OCI-LY3 (cell line): ENCODE measurements around the gene MYO15A.

Experiments
- CTCF ChIP-seq: fragments of 200-600, 300-600 bp; sonication (generic); IDR thresholded peaks from 2 replicates; pipeline ENCODE4 v1.5.1; 2014; ENCODE audit warnings: antibody characterized with exemption, low read length, low read depth
- EZH2phosphoT487 ChIP-seq: fragments of 200-600 bp; shearing (Covaris generic); IDR thresholded peaks from 2 replicates; pipeline ENCODE4 v1.6.1; 2018; ENCODE audit warnings: antibody characterized with exemption, mixed run types, low read depth

DNA sequence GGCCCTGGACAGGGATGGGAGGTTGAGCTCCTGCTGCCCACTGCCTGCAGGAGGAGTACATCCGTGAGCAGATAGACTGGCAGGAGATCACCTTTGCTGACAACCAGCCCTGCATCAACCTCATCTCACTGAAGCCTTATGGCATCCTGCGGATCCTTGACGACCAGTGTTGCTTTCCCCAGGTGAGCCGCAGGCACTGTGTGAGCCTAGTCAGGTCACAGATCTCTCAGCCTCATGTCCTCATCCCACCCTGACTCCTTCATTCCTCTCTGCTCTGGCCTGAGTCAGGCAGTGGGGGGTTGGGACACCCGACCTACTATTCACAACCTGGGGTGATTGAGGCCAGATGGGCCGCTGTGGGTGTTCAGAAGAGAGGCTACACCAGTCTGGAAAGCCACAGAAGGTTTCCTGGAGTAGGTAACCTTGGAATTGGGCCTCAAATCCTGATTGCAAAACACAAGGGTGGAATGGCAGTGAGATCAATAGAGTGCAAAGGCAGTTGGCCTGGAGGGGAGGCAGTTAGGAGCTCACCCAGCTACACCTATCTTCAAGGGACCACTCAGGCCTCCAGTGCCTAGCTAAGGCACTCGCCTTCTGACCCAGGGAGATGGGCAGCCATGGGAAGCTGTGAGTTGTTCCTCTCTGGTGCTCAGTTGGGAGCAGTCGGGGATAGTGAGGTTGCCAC lies 29.7 kb downstream of the MYO15A start:
- no peak for TF ChIP-seq EZH2phosphoT487
- TF ChIP-seq CTCF: no peak
